ENCODE data around the gene COBL. TPM values are rescaled to one million over a fixed set of nuclear protein-coding genes. Genes with fewer than 3 reads are reported as not detected.

COBL gene
- total and polyA plus RNA-seq, 12 donors: 15.5 to 109 (median 87.8) TPM

DNA sequence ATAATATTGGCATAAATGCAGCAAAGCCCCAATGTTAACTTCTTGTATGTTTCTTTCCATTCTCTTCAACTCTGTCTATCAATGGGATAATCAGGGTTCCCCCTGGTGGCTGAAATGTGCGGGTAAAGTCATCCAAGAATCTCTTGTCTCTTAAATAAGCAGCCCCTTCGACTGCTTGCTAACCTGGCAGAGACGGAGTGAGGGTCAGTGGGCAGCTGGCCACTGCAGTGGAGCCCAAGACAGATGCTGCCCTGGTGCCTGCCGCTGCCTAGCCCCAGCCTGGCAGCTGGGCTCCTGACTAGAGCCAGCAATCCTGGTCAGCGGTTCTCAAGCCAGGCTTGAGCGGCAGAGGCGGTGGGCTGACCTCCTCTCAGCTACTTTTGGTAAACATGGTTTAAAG lies 248.9 kb downstream of the COBL start:
- Histone ChIP-seq H3K36me3 (no peaks in the 10 kb centered on the region), H3K9me3 (no peaks in the 10 kb centered on the region), H3K4me3 (no peak overlapping the region), H3K27me3 (no peaks in the 10 kb centered on the region), H3K4me1 (peaks cover 9 to 39% (median 27%) of the 10 kb centered on the region in 9 donors), H3K27ac (peak overlapping the region in 4 of 10 donors; percentile 4 to 38 (median 31))
- ATAC-seq (peak; percentile 36 to 59 (median 48)), DNase-seq (peak in 1 of 2 donors; percentile 76)
- WGBS, 2 donors: 44 to 48% methylated on average over 7 of the region's 7 CpGs
- intact Hi-C loops (cut with DNase I): loop anchor here (5.0 to 10.0 kb wide), 13 partner anchors 55 to 603 kb away; partner anchors contain the start of gene GRB10 (in 5 of the 10)
- TF ChIP-seq CTCF (IDR thresholded peaks at IDR 0.05): peak; percentile 58 to 85 (median 76)

DNA sequence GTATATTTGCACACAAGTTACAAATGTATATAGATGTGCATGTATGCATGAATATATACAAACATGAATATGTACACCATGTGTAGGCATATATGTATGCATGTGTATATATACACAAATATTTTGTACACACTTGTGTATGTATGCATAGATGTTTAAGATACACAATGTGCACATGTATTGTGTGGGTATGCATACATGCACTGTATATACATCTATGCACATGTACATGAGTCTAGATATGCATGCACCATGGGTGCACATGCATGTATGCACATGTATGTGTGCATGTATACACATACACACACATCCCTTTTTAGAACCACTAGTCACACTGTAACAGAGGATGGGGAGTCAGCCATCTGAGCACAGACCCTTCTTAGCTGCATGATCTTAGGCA lies 249.4 kb downstream of the COBL start:
- H3K9me3 ChIP-seq: no peaks in the 10 kb centered on the region
- H3K4me1 ChIP-seq: peaks cover 9 to 39% (median 27%) of the 10 kb centered on the region in 9 donors
- intact Hi-C loops (cut with DNase I): loop anchor here (5.0 to 10.0 kb wide), 13 partner anchors 55 to 602 kb away; partner anchors contain the start of gene GRB10 (in 5 of the 10)
- H3K27me3 ChIP-seq: no peaks in the 10 kb centered on the region
- H3K27ac ChIP-seq: no peak overlapping the region
- no peak overlapping the region for H3K4me3 ChIP-seq
- peak in 1 of 8 donors; percentile 7 for ATAC-seq
- DNase-seq: no peak
- H3K36me3 ChIP-seq: no peaks in the 10 kb centered on the region
- TF ChIP-seq CTCF (IDR thresholded peaks at IDR 0.05): no peak

GRCh38 chr7:51066405-51066882 lies 250.2 kb downstream of the COBL start:
- Histone ChIP-seq H3K4me3 (no peak overlapping the region), H3K4me1 (peaks cover 9 to 39% (median 27%) of the 10 kb centered on the region in 9 donors), H3K27ac (no peak overlapping the region), H3K27me3 (no peaks in the 10 kb centered on the region), H3K36me3 (no peaks in the 10 kb centered on the region), H3K9me3 (no peaks in the 10 kb centered on the region)
- ATAC-seq (no peak), DNase-seq (no peak)
- no peak for TF ChIP-seq CTCF (IDR thresholded peaks at IDR 0.05)
- intact Hi-C loops (cut with DNase I): loop anchor here (5.0 to 10.0 kb wide), 13 partner anchors 56 to 602 kb away; partner anchors contain the start of gene GRB10 (in 5 of the 10)
- 85 to 89% methylated on average over 5 of the region's 5 CpGs for WGBS, 2 donors

GRCh38 chr7:51065766-51066165 lies 250.8 kb downstream of the COBL start:
- no peak for DNase-seq
- H3K27ac ChIP-seq: no peak overlapping the region
- 95 to 97% methylated on average over 6 of the region's 6 CpGs for WGBS, 2 donors
- H3K4me1 ChIP-seq: peaks cover 9 to 36% (median 27%) of the 10 kb centered on the region in 9 donors
- TF ChIP-seq CTCF (IDR thresholded peaks at IDR 0.05): no peak
- H3K27me3 ChIP-seq: no peaks in the 10 kb centered on the region
- intact Hi-C loops (cut with DNase I): loop anchor here (5.0 to 10.0 kb wide), 13 partner anchors 57 to 601 kb away; partner anchors contain the start of gene GRB10 (in 5 of the 10)
- ATAC-seq: no peak
- H3K36me3 ChIP-seq: no peaks in the 10 kb centered on the region
- no peak overlapping the region for H3K4me3 ChIP-seq
- H3K9me3 ChIP-seq: no peaks in the 10 kb centered on the region

Data from heart right ventricle (tissue), 16 donors.